Calu3 (cell line): ENCODE measurements around the gene ROCK2. TPM values are rescaled to one million over a fixed set of nuclear protein-coding genes. Genes with fewer than 3 reads are reported as not detected.

Experiments
- BruUV-seq: library from RNA; stranded (reverse); fragments of 400-500 nt; replicated peaks from 2 replicates; lab custom pipeline; 2021; lab: Mats Ljungman, UMichigan
- CTCF ChIA-PET: fragments of 300-600 bp; sonication (Branson Sonifier 250); formaldehyde crosslinking; loops from one replicate; lab custom pipeline; 2022; ENCODE audit warnings: antibody characterized with exemption; lab: Charles Lee
- DNase-seq: peaks from one replicate; pipeline ENCODE4 v3.0.0; 2022
- H3K27ac Mint-ChIP-seq: one replicate; pipeline ENCODE4 v1.8.0; 2022; ENCODE audit warnings: mixed read lengths; ENCODE audit not compliant: unreplicated experiment
- H3K27me3 Mint-ChIP-seq: one replicate; pipeline ENCODE4 v1.8.0; 2022; ENCODE audit warnings: mixed read lengths; ENCODE audit not compliant: unreplicated experiment
- H3K36me3 Mint-ChIP-seq: one replicate; pipeline ENCODE4 v1.8.0; 2022; ENCODE audit warnings: mild to moderate bottlenecking, moderate library complexity, mixed read lengths; ENCODE audit not compliant: insufficient read depth, unreplicated experiment
- H3K4me1 Mint-ChIP-seq: one replicate; pipeline ENCODE4 v1.8.0; 2022; ENCODE audit warnings: mild to moderate bottlenecking, low read depth, mixed read lengths; ENCODE audit not compliant: unreplicated experiment
- H3K4me3 Mint-ChIP-seq: one replicate; pipeline ENCODE4 v1.8.0; 2022; ENCODE audit warnings: mild to moderate bottlenecking, low read depth, moderate library complexity, mixed read lengths; ENCODE audit not compliant: unreplicated experiment
- H3K9me3 Mint-ChIP-seq: one replicate; pipeline ENCODE4 v1.8.0; 2022; ENCODE audit warnings: low read depth, mixed read lengths; ENCODE audit not compliant: unreplicated experiment
- CTCF ChIP-seq: fragments of 200-600 bp; IDR thresholded peaks from one replicate; pipeline ENCODE4 v1.8.0; 2022; ENCODE audit warnings: antibody characterized with exemption; ENCODE audit not compliant: unreplicated experiment
- intact Hi-C: fragments of 100-400 bp; cut with micrococcal nuclease; formaldehyde crosslinking; loops from one replicate; pipeline ENCODE4 v1.10.0; 2022; ENCODE audit not compliant: unreplicated experiment
- total RNA-seq: library from RNA; stranded (reverse); gene quantifications from 2 replicates; pipeline ENCODE4 v1.2.3, GENCODE V29; 2022

ROCK2 gene
- total RNA-seq, 1 experiment from 2014 or later: 35.3 TPM

- Mint-ChIP-seq H3K9me3 (no peaks in the 10 kb centered on the region), H3K27me3 (no peaks in the 10 kb centered on the region), H3K4me3 (no peak overlapping the region), H3K36me3 (no peaks in the 10 kb centered on the region), H3K27ac (no peak overlapping the region), H3K4me1 (peaks cover 8% of the 10 kb centered on the region)
- intact Hi-C loops: no loop called here
- TF ChIP-seq CTCF: no peak
- DNase-seq: no peak
- CTCF ChIA-PET: no interaction called here
- BruUV-seq: no TSS peak
Measured at GRCh38 chr2:11305958-11306357, 38.5 kb downstream of the ROCK2 start.

- no peak overlapping the region for H3K4me3 Mint-ChIP-seq
- BruUV-seq: no TSS peak
- TF ChIP-seq CTCF: no peak
- no peak overlapping the region for H3K27ac Mint-ChIP-seq
- no peaks in the 10 kb centered on the region for H3K27me3 Mint-ChIP-seq
- peaks cover 8% of the 10 kb centered on the region for H3K4me1 Mint-ChIP-seq
- CTCF ChIA-PET: no interaction called here
- no peaks in the 10 kb centered on the region for H3K9me3 Mint-ChIP-seq
- no peak for DNase-seq
- intact Hi-C loops: no loop called here
- no peaks in the 10 kb centered on the region for H3K36me3 Mint-ChIP-seq
Measured at GRCh38 chr2:11305338-11305737, 39.1 kb downstream of the ROCK2 start.

- TF ChIP-seq CTCF: no peak
- no peak for DNase-seq
- H3K36me3 Mint-ChIP-seq: no peaks in the 10 kb centered on the region
- no peaks in the 10 kb centered on the region for H3K9me3 Mint-ChIP-seq
- peaks cover 8% of the 10 kb centered on the region for H3K4me1 Mint-ChIP-seq
- no peaks in the 10 kb centered on the region for H3K27me3 Mint-ChIP-seq
- intact Hi-C loops: no loop called here
- BruUV-seq: no TSS peak
- no peak overlapping the region for H3K27ac Mint-ChIP-seq
- CTCF ChIA-PET: no interaction called here
- H3K4me3 Mint-ChIP-seq: no peak overlapping the region
Measured at GRCh38 chr2:11304476-11304875, 40.0 kb downstream of the ROCK2 start.

GRCh38 chr2:11303290-11304013 lies 41.0 kb downstream of the ROCK2 start:
- no peak for TF ChIP-seq CTCF
- no peaks in the 10 kb centered on the region for H3K27me3 Mint-ChIP-seq
- no peaks in the 10 kb centered on the region for H3K36me3 Mint-ChIP-seq
- peaks cover 8% of the 10 kb centered on the region for H3K4me1 Mint-ChIP-seq
- intact Hi-C loops: no loop called here
- BruUV-seq: no TSS peak
- CTCF ChIA-PET: no interaction called here
- H3K27ac Mint-ChIP-seq: no peak overlapping the region
- H3K4me3 Mint-ChIP-seq: no peak overlapping the region
- no peak for DNase-seq
- no peaks in the 10 kb centered on the region for H3K9me3 Mint-ChIP-seq
